IMR-90 (cell line): Measurements from ENCODE around the gene CSAD. TPM values are rescaled to one million over a fixed set of nuclear protein-coding genes. Genes with fewer than 3 reads are reported as not detected.

Experiments
- ATAC-seq: fragments of 200-7000 bp; cut with Tn5 transposase; 2 replicates; pipeline ENCODE4 v1.9.1; 2020; ENCODE audit warnings: low read depth, mild to moderate bottlenecking, moderate library complexity
- BruUV-seq: library from RNA; stranded (reverse); fragments of 400-500 nt; replicated peaks from 2 replicates; lab custom pipeline; 2021; lab: Mats Ljungman, UMichigan
- CTCF ChIA-PET: fragments of 300-600 bp; formaldehyde crosslinking; extraction: SDS; loops from one replicate; lab custom pipeline; 2021; ENCODE audit warnings: antibody characterized with exemption; lab: Yijun Ruan, JAX
- POLR2A ChIA-PET: fragments of 300-600 bp; sonication (Branson Sonifier 250); formaldehyde crosslinking; loops from one replicate; lab custom pipeline; 2022; ENCODE audit warnings: antibody characterized with exemption; ENCODE audit not compliant: unreplicated experiment; lab: Charles Lee
- DNase-seq: peaks from one replicate; pipeline ENCODE4 v3.0.0; 2013
- H2AFZ ChIP-seq: replicated peaks from 2 replicates; pipeline ENCODE3; 2013; ENCODE audit warnings: low read length, mild to moderate bottlenecking; ENCODE audit not compliant: poor library complexity
- H2AK5ac ChIP-seq: 2 replicates; pipeline ENCODE4 v1.6.1; 2013; ENCODE audit warnings: low read depth, low read length, inconsistent platforms
- H2AK9ac ChIP-seq: replicated peaks from 2 replicates; pipeline ENCODE3; 2013; ENCODE audit warnings: mild to moderate bottlenecking, low read depth, low read length, moderate library complexity; ENCODE audit not compliant: poor library complexity
- H2BK120ac ChIP-seq: 2 replicates; pipeline ENCODE4 v1.6.1; 2013; ENCODE audit warnings: low read depth, low read length, inconsistent platforms
- H2BK15ac ChIP-seq: 3 replicates; pipeline ENCODE4 v1.6.1; 2013; ENCODE audit warnings: low read depth, low read length, inconsistent platforms
- H2BK20ac ChIP-seq: 2 replicates; pipeline ENCODE4 v1.6.1; 2013; ENCODE audit warnings: low read depth, mild to moderate bottlenecking, inconsistent platforms, low read length, moderate library complexity
- H2BK5ac ChIP-seq: 2 replicates; pipeline ENCODE4 v1.6.1; 2013; ENCODE audit warnings: mild to moderate bottlenecking, low read depth, low read length, inconsistent platforms; ENCODE audit not compliant: poor library complexity, severe bottlenecking
- H3K14ac ChIP-seq: replicated peaks from 2 replicates; pipeline ENCODE4 v1.6.1; 2013; ENCODE audit warnings: low read depth, low read length, inconsistent platforms
- H3K18ac ChIP-seq: 2 replicates; pipeline ENCODE4 v1.6.1; 2013; ENCODE audit warnings: low read depth, low read length, control low read depth
- H3K23ac ChIP-seq: 2 replicates; pipeline ENCODE4 v1.6.1; 2013; ENCODE audit warnings: low read depth, low read length, inconsistent platforms
- H3K27ac ChIP-seq: 2 replicates; pipeline ENCODE4 v1.5.1; 2013; ENCODE audit warnings: mild to moderate bottlenecking, control low read depth, low read length; ENCODE audit not compliant: insufficient read depth
- H3K27me3 ChIP-seq: 2 replicates; pipeline ENCODE4 v1.6.1; 2013; ENCODE audit warnings: low read length; ENCODE audit not compliant: control insufficient read depth, insufficient read depth
- H3K36me3 ChIP-seq: 2 replicates; pipeline ENCODE4 v1.6.1; 2013; ENCODE audit warnings: low read length, mixed read lengths; ENCODE audit not compliant: control insufficient read depth, insufficient read depth
- H3K4ac ChIP-seq: 2 replicates; pipeline ENCODE4 v1.6.1; 2013; ENCODE audit warnings: low read depth, low read length, inconsistent platforms
- H3K4me1 ChIP-seq: 2 replicates; pipeline ENCODE4 v1.6.1; 2013; ENCODE audit warnings: low read length, mixed read lengths; ENCODE audit not compliant: control insufficient read depth, insufficient read depth
- H3K4me2 ChIP-seq: 2 replicates; pipeline ENCODE4 v1.6.1; 2013; ENCODE audit warnings: low read depth, mild to moderate bottlenecking, control low read depth, low read length, moderate library complexity
- H3K4me3 ChIP-seq: 2 replicates; pipeline ENCODE4 v1.5.1; 2013; ENCODE audit warnings: low read depth, mild to moderate bottlenecking, control low read depth, low read length, moderate library complexity; ENCODE audit not compliant: insufficient read depth
- H3K56ac ChIP-seq: 2 replicates; pipeline ENCODE4 v1.6.1; 2013; ENCODE audit warnings: low read length, inconsistent platforms; ENCODE audit not compliant: insufficient read depth; ENCODE audit errors: extremely low read depth
- H3K79me1 ChIP-seq, 2 experiments: 2 replicates each; pipeline ENCODE4 v1.6.1; 2013; ENCODE audit warnings: low read length in 2 of 2, inconsistent platforms in 1 of 2, low read depth in 1 of 2
- H3K9ac ChIP-seq: 2 replicates; pipeline ENCODE4 v1.6.1; 2013; ENCODE audit warnings: low read depth, low read length, control low read depth
- H3K9me1 ChIP-seq: 2 replicates; pipeline ENCODE4 v1.6.1; 2013; ENCODE audit warnings: low read length, inconsistent platforms; ENCODE audit not compliant: insufficient read depth
- H3K9me3 ChIP-seq: 2 replicates; pipeline ENCODE4 v1.6.1; 2013; ENCODE audit warnings: low read length; ENCODE audit not compliant: control insufficient read depth, insufficient read depth
- H4K20me1 ChIP-seq: 2 replicates; pipeline ENCODE4 v1.6.1; 2013; ENCODE audit warnings: low read length, inconsistent platforms; ENCODE audit not compliant: insufficient read depth
- H4K5ac ChIP-seq: 2 replicates; pipeline ENCODE4 v1.6.1; 2013; ENCODE audit warnings: mild to moderate bottlenecking, low read depth, low read length, control low read depth
- H4K8ac ChIP-seq, 2 experiments: 2 replicates each; pipeline ENCODE4 v1.6.1; 2013; ENCODE audit warnings: low read depth in 2 of 2, low read length in 2 of 2, control low read depth in 1 of 2, inconsistent platforms in 1 of 2
- H4K91ac ChIP-seq: 2 replicates; pipeline ENCODE4 v1.6.1; 2013; ENCODE audit warnings: low read depth, low read length, inconsistent platforms; ENCODE audit not compliant: insufficient read depth
- BHLHE40 ChIP-seq: fragments of 150-350 bp; IDR thresholded peaks from 2 replicates; pipeline ENCODE4 v1.6.1; 2016; ENCODE audit warnings: mild to moderate bottlenecking, low read depth, low read length
- CEBPB ChIP-seq: IDR thresholded peaks from 2 replicates; pipeline ENCODE4 v1.6.1; 2012; ENCODE audit warnings: low read depth, low read length, improper control_type of control experiment
- CHD1 ChIP-seq: IDR thresholded peaks from 2 replicates; pipeline ENCODE4 v1.6.1; 2012; ENCODE audit warnings: low read depth, low read length, improper control_type of control experiment
- FOS ChIP-seq: fragments of 150-350 bp; IDR thresholded peaks from 2 replicates; pipeline ENCODE4 v1.6.1; 2016; ENCODE audit warnings: low read depth, low read length
- MAFK ChIP-seq: IDR thresholded peaks from 2 replicates; pipeline ENCODE4 v1.6.1; 2012; ENCODE audit warnings: low read depth, low read length, improper control_type of control experiment
- MXI1 ChIP-seq: IDR thresholded peaks from 2 replicates; pipeline ENCODE4 v1.6.1; 2012; ENCODE audit warnings: low read depth, mild to moderate bottlenecking, low read length, moderate library complexity, borderline replicate concordance
- POLR2A ChIP-seq: IDR thresholded peaks from 2 replicates; pipeline ENCODE4 v1.6.1; 2012; ENCODE audit warnings: mild to moderate bottlenecking, low read depth, low read length
- RAD21 ChIP-seq: IDR thresholded peaks from 2 replicates; pipeline ENCODE4 v1.6.1; 2012; ENCODE audit warnings: low read length, improper control_type of control experiment
- RCOR1 ChIP-seq: IDR thresholded peaks from 2 replicates; pipeline ENCODE4 v1.6.1; 2012; ENCODE audit warnings: mild to moderate bottlenecking, low read length, improper control_type of control experiment; ENCODE audit not compliant: insufficient replicate concordance
- RFX5 ChIP-seq: IDR thresholded peaks from 2 replicates; pipeline ENCODE4 v1.8.0; 2012; ENCODE audit warnings: low read depth, mild to moderate bottlenecking, low read length, moderate library complexity
- SMC3 ChIP-seq: fragments of 150-350 bp; IDR thresholded peaks from 2 replicates; pipeline ENCODE4 v1.6.1; 2016; ENCODE audit warnings: low read depth, mild to moderate bottlenecking, antibody characterized with exemption, low read length, moderate library complexity
- WGBS, 2 experiments: methylation state at CpG; one replicate each; pipeline versions ENCODE4 v1.1.5 to v1.1.7; 2013; ENCODE audit warnings: missing lambda C conversion rate in 2 of 2; ENCODE audit not compliant: insufficient read length in 1 of 2; ENCODE audit errors: extremely low coverage in 2 of 2; 5-methylcytosine and 5-hydroxymethylcytosine counted together
- dilution Hi-C: fragments of 300-500 bp; cut with HindIII; formaldehyde crosslinking; loops from one replicate; pipeline ENCODE4 v1.14.3; 2018; ENCODE audit warnings: low sequenced_read_pairs; ENCODE audit not compliant: unreplicated experiment
- in situ Hi-C: fragments of 300-500 bp; cut with MboI; formaldehyde crosslinking; loops from 3 replicates; pipeline ENCODE4 v1.14.3; 2019; ENCODE audit warnings: low sequenced_read_pairs, inconsistent platforms, mixed read lengths
- intact Hi-C: fragments of 100-400 bp; cut with micrococcal nuclease; formaldehyde crosslinking; loops from 2 replicates; pipeline ENCODE4 v1.10.0; 2022
- polyA plus RNA-seq, 3 experiments: library from polyadenylated mRNA; depleted of rRNA; stranded (reverse); fragments of >200 nt; gene quantifications; 2 replicates each; pipeline ENCODE4 v1.2.3, GENCODE V29; 2012; ENCODE audit warnings: low replicate concordance in 1 of 3
- total RNA-seq: library from RNA; depleted of rRNA; stranded (reverse); fragments of >200 nt; gene quantifications from 2 replicates; pipeline ENCODE4 v1.2.3, GENCODE V29; 2012
- TF ChIP-seq, protein P1 (sequence below): fragments of 150-350 bp; IDR thresholded peaks from 2 replicates; pipeline ENCODE4 v1.6.1; 2016; ENCODE audit warnings: low read depth, mild to moderate bottlenecking, low read length, moderate library complexity, borderline replicate concordance
- TF ChIP-seq, protein P2 (sequence below): fragments of 150-350 bp; IDR thresholded peaks from 2 replicates; pipeline ENCODE4 v1.6.1; 2017; ENCODE audit warnings: mild to moderate bottlenecking, antibody characterized with exemption, low read length, low read depth

CSAD gene
- total and polyA plus RNA-seq, 2 of the 4 experiments (the other 2 are of a cell fraction): 5.4 to 45.6 TPM

DNA sequence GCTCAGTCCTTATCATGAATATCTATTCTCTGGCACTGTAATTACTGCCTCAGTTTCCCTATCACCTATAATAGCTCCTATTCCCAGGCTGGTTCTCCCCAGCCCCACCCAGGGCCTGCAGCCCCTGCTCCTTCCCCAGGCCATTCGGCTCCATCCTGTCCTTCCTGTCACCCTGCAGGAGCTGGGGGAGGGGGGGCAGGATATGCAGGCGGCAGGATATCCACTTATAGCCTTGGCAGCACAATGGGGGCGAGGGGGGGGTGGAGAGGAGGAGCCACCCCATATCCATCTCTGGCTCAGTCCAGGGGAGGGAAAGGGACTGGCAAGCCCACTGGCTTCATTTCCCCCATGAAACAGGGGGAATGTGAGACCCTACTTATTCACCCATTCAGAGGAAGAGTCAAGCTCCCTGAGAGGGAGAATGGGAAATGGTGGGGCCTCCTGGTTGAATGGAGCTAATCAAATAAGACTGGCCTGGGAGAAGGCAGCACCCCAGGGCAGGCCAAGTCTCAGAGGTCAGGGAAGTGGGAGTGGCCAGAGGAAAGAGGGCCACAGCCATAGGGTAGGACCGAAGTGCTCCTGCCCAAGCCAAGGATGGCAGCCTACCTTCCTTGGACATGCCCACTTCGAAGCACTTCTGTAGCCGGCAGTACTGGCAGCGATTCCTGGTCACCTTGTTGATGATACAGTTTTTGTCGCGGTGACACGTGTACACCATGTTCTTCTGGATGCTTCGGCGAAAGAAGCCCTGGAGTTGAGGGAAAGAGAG is 34.1 kb upstream of the CSAD start (continued):
- TF ChIP-seq MAFK: no peak
- no peak for TF ChIP-seq SMC3

DNA sequence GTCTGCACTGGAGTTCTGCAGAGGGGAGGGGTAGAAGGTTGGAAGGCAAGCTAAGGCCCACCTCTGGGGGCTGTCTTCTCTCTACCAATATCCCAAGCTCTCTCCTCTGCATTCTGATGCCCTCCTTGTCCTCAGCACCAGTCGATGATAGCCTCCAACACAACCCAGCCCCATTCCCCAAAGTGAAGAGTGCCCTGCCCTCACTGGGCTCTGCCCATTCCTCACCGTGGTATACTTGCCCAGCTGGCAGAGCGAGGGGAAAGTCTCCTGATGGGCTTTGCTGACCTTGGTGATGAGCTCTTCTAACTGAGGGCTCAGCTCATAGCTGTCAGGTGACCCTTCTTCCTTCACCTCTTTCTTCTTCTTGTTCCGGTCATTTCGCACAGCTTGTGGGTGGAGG is 33.5 kb upstream of the CSAD start:
- Histone ChIP-seq H3K14ac (no peak overlapping the region), H2BK20ac (no peak overlapping the region), H2BK120ac (no peak overlapping the region), H3K9me3 (no peaks in the 10 kb centered on the region), H3K4me2 (no peak overlapping the region), H3K4ac (no peak overlapping the region), H2BK5ac (no peak overlapping the region), H2AFZ (no peak overlapping the region), H2AK9ac (peak overlapping the region; percentile 44), H4K91ac (no peak overlapping the region), H4K5ac (no peak overlapping the region), H3K36me3 (peaks cover 46% of the 10 kb centered on the region), H2BK15ac (no peak overlapping the region), H3K79me1 (peaks cover 34 to 58% of the 10 kb centered on the region in 2 experiments), H3K27me3 (no peaks in the 10 kb centered on the region), H2AK5ac (no peak overlapping the region), H3K9me1 (peaks cover 12% of the 10 kb centered on the region), H3K56ac (no peak overlapping the region), H4K8ac (no peak overlapping the region), H4K20me1 (peaks cover 8% of the 10 kb centered on the region; the same call in 1 of the 2 replicates), H3K4me1 (peaks cover 19% of the 10 kb centered on the region), H3K23ac (no peak overlapping the region), H3K18ac (no peak overlapping the region), H3K27ac (no peak overlapping the region), H3K4me3 (no peak overlapping the region), H3K9ac (no peak overlapping the region)
- in situ Hi-C loops (loop anchor here (5.0 to 10.0 kb wide), 2 partner anchors 73 to 301 kb away; no protein-coding TSS in a partner anchor), intact Hi-C loops (loop anchor here (5.0 to 10.0 kb wide), 2 partner anchors 111 to 293 kb away; partner anchors contain the start of genes AAAS and NPFF), dilution Hi-C loops (no loop called here)
- ChIA-PET POLR2A (no interaction called here), CTCF (interaction anchor here (0.9 to 1.1 kb wide), 4 partner anchors 74 to 130 kb away, joined by 3 to 5 read pairs (median 4); partner anchors contain the start of genes AAAS and PFDN5)
- DNase-seq: no peak
- ATAC-seq: no peak
- no TSS peak for BruUV-seq
- WGBS, 2 experiments: 100% methylated on average over 2 of the region's 5 CpGs; no CpG with 5 or more reads in 1 of the 2 experiments
- TF ChIP-seq RAD21 (no peak), CHD1 (no peak), CEBPB (no peak), RFX5 (no peak), MXI1 (no peak), SMC3 (no peak), MAFK (no peak), BHLHE40 (no peak), FOS (no peak), POLR2A (no peak), RCOR1 (no peak)
- TF ChIP-seq, protein P1, sequence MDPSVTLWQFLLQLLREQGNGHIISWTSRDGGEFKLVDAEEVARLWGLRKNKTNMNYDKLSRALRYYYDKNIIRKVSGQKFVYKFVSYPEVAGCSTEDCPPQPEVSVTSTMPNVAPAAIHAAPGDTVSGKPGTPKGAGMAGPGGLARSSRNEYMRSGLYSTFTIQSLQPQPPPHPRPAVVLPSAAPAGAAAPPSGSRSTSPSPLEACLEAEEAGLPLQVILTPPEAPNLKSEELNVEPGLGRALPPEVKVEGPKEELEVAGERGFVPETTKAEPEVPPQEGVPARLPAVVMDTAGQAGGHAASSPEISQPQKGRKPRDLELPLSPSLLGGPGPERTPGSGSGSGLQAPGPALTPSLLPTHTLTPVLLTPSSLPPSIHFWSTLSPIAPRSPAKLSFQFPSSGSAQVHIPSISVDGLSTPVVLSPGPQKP: no peak
- TF ChIP-seq, protein P2, sequence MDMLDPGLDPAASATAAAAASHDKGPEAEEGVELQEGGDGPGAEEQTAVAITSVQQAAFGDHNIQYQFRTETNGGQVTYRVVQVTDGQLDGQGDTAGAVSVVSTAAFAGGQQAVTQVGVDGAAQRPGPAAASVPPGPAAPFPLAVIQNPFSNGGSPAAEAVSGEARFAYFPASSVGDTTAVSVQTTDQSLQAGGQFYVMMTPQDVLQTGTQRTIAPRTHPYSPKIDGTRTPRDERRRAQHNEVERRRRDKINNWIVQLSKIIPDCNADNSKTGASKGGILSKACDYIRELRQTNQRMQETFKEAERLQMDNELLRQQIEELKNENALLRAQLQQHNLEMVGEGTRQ: no peak
